ENCODE data around the gene ATP6V1E1.
"Not testable (repeated sequence)": the region's sequence is repeated elsewhere in the genome, so short reads cannot be mapped to it uniquely, and the experiment has no call there.

The ATP6V1E1 gene

GRCh38 chr22:17672417-17672991 lies 44.0 kb upstream of the ATP6V1E1 start:
- DNase-seq: no peak
- no peak overlapping the region for H3K4me3 ChIP-seq (ENCODE audit: low read length)
- no peak overlapping the region for H2AFZ ChIP-seq (ENCODE audit: low read length)
- no peak for TF ChIP-seq CTCF (IDR thresholded peaks at IDR 0.05; ENCODE audit: low read length)
- TF ChIP-seq EZH2phosphoT487 (IDR thresholded peaks at IDR 0.05; ENCODE audit: low read length): no peak
- TF ChIP-seq EZH2 (optimal IDR thresholded peaks at IDR 0.05; ENCODE audit: low read depth, low read length): no peak
- no peaks in the 10 kb centered on the region for H3K27me3 ChIP-seq (replicated peaks; ENCODE audit: insufficient read depth, low read length)
- H3K27ac ChIP-seq (ENCODE audit: low read length): no peak overlapping the region
- H3K4me2 ChIP-seq (ENCODE audit: low read depth, low read length): no peak overlapping the region
- no peaks in the 10 kb centered on the region for H3K9me2 ChIP-seq (replicated peaks; ENCODE audit: insufficient read depth, low read length)
- H3K9me3 ChIP-seq (replicated peaks; ENCODE audit: insufficient read depth, low read length): no peaks in the 10 kb centered on the region
- no peaks in the 10 kb centered on the region for H3K4me1 ChIP-seq (ENCODE audit: low read length)
- H3K9ac ChIP-seq (ENCODE audit: low read length): no peak overlapping the region
- H3K79me2 ChIP-seq (ENCODE audit: low read length): peaks cover 5% of the 10 kb centered on the region
- no peaks in the 10 kb centered on the region for H4K20me1 ChIP-seq (ENCODE audit: insufficient read depth, low read length)
- no peaks in the 10 kb centered on the region for H3K36me3 ChIP-seq (replicated peaks; ENCODE audit: insufficient read depth, low read length)
- H3F3A ChIP-seq (ENCODE audit: insufficient read depth, low read length): no peaks in the 10 kb centered on the region

- H3K36me3 ChIP-seq (replicated peaks; ENCODE audit: insufficient read depth, low read length); H3K27ac ChIP-seq (ENCODE audit: low read length); H3K4me2 ChIP-seq (ENCODE audit: low read depth, low read length); H3K27me3 ChIP-seq (replicated peaks; ENCODE audit: insufficient read depth, low read length); H3K9ac ChIP-seq (ENCODE audit: low read length); H3K9me2 ChIP-seq (replicated peaks; ENCODE audit: insufficient read depth, low read length); H3F3A ChIP-seq (ENCODE audit: insufficient read depth, low read length); H2AFZ ChIP-seq (ENCODE audit: low read length); DNase-seq; H3K79me2 ChIP-seq (ENCODE audit: low read length); H3K4me3 ChIP-seq (ENCODE audit: low read length); H3K9me3 ChIP-seq (replicated peaks; ENCODE audit: insufficient read depth, low read length); H3K4me1 ChIP-seq (ENCODE audit: low read length); H4K20me1 ChIP-seq (ENCODE audit: insufficient read depth, low read length): not testable (repeated sequence)
Measured at GRCh38 chr22:17671521-17672092, 43.1 kb upstream of the ATP6V1E1 start.

GRCh38 chr22:17665854-17666253 lies 37.3 kb upstream of the ATP6V1E1 start:
- Histone ChIP-seq H3F3A (ENCODE audit: insufficient read depth, low read length) (no peaks in the 10 kb centered on the region), H3K4me2 (ENCODE audit: low read depth, low read length) (no peak overlapping the region), H4K20me1 (ENCODE audit: insufficient read depth, low read length) (no peaks in the 10 kb centered on the region), H3K27ac (ENCODE audit: low read length) (no peak overlapping the region), H2AFZ (ENCODE audit: low read length) (no peak overlapping the region), H3K9me2 (replicated peaks; ENCODE audit: insufficient read depth, low read length) (no peaks in the 10 kb centered on the region), H3K4me1 (ENCODE audit: low read length) (no peaks in the 10 kb centered on the region), H3K4me3 (ENCODE audit: low read length) (no peak overlapping the region), H3K9ac (ENCODE audit: low read length) (no peak overlapping the region), H3K9me3 (replicated peaks; ENCODE audit: insufficient read depth, low read length) (no peaks in the 10 kb centered on the region), H3K36me3 (replicated peaks; ENCODE audit: insufficient read depth, low read length) (no peaks in the 10 kb centered on the region), H3K27me3 (replicated peaks; ENCODE audit: insufficient read depth, low read length) (no peaks in the 10 kb centered on the region), H3K79me2 (ENCODE audit: low read length) (0 out of 2 replicates have a peak, but pooled peaks cover 2% of the 10 kb centered on the region)
- DNase-seq: no peak
- TF ChIP-seq EZH2phosphoT487 (IDR thresholded peaks at IDR 0.05; ENCODE audit: low read length): no peak

GRCh38 chr22:17665248-17665647 lies 36.7 kb upstream of the ATP6V1E1 start:
- H3K27ac ChIP-seq (ENCODE audit: low read length): no peak overlapping the region
- H3K79me2 ChIP-seq (ENCODE audit: low read length): 0 out of 2 replicates have a peak, but pooled peaks cover 2% of the 10 kb centered on the region
- H3K9ac ChIP-seq (ENCODE audit: low read length): no peak overlapping the region
- no peaks in the 10 kb centered on the region for H3K4me1 ChIP-seq (ENCODE audit: low read length)
- H3F3A ChIP-seq (ENCODE audit: insufficient read depth, low read length): no peaks in the 10 kb centered on the region
- H3K9me2 ChIP-seq (replicated peaks; ENCODE audit: insufficient read depth, low read length): no peaks in the 10 kb centered on the region
- DNase-seq: no peak
- H3K9me3 ChIP-seq (replicated peaks; ENCODE audit: insufficient read depth, low read length): no peaks in the 10 kb centered on the region
- no peak overlapping the region for H3K4me2 ChIP-seq (ENCODE audit: low read depth, low read length)
- no peak overlapping the region for H3K4me3 ChIP-seq (ENCODE audit: low read length)
- no peaks in the 10 kb centered on the region for H4K20me1 ChIP-seq (ENCODE audit: insufficient read depth, low read length)
- TF ChIP-seq EZH2phosphoT487 (IDR thresholded peaks at IDR 0.05; ENCODE audit: low read length): no peak
- no peak for TF ChIP-seq EZH2 (optimal IDR thresholded peaks at IDR 0.05; ENCODE audit: low read depth, low read length)
- no peak for TF ChIP-seq CTCF (IDR thresholded peaks at IDR 0.05; ENCODE audit: low read length)
- H2AFZ ChIP-seq (ENCODE audit: low read length): no peak overlapping the region
- H3K36me3 ChIP-seq (replicated peaks; ENCODE audit: insufficient read depth, low read length): no peaks in the 10 kb centered on the region
- no peaks in the 10 kb centered on the region for H3K27me3 ChIP-seq (replicated peaks; ENCODE audit: insufficient read depth, low read length)

Measured in MM.1S (cell line).